GM23338 (cell line): ENCODE measurements around the gene GFER. TPM values are rescaled to one million over a fixed set of nuclear protein-coding genes. Genes with fewer than 3 reads are reported as not detected.

Experiments
- ATAC-seq: fragments of 200-7000 bp; cut with Tn5 transposase; 3 replicates; pipeline ENCODE4 v1.9.1; 2020
- DNase-seq: peaks from one replicate; pipeline ENCODE4 v3.0.0-alpha.2; 2015; ENCODE audit warnings: low spot score
- H2AFZ ChIP-seq: fragments of 200-600 bp; sonication (generic); 2 replicates; pipeline ENCODE4 v1.8.0; 2016; ENCODE audit warnings: antibody characterized with exemption, mild to moderate bottlenecking, moderate library complexity
- H3F3A ChIP-seq: fragments of 200-600 bp; sonication (generic); replicated peaks from 2 replicates; pipeline ENCODE4 v1.8.0; 2017; ENCODE audit warnings: antibody characterized with exemption, mixed run types, low read depth
- H3K27ac ChIP-seq: fragments of 200-600 bp; sonication (generic); 2 replicates; pipeline ENCODE4 v1.6.1; 2016; ENCODE audit warnings: low read depth
- H3K27me3 ChIP-seq: fragments of 200-600 bp; sonication (generic); 2 replicates; pipeline ENCODE4 v1.8.0; 2016; ENCODE audit warnings: mild to moderate bottlenecking, mixed run types, moderate library complexity; ENCODE audit not compliant: insufficient read depth
- H3K36me3 ChIP-seq: fragments of 200-600 bp; sonication (generic); 2 replicates; pipeline ENCODE4 v1.8.0; 2016; ENCODE audit warnings: mild to moderate bottlenecking; ENCODE audit not compliant: insufficient read depth
- H3K4me1 ChIP-seq: fragments of 200-600 bp; sonication (generic); 2 replicates; pipeline ENCODE4 v1.8.0; 2016; ENCODE audit warnings: mild to moderate bottlenecking, moderate library complexity; ENCODE audit not compliant: insufficient read depth
- H3K4me2 ChIP-seq: fragments of 200-600 bp; sonication (generic); 2 replicates; pipeline ENCODE4 v1.7.1; 2017; ENCODE audit warnings: mixed run types
- H3K4me3 ChIP-seq: fragments of 200-600 bp; sonication (generic); 2 replicates; pipeline ENCODE4 v1.6.1; 2016; ENCODE audit warnings: mixed run types
- H3K79me2 ChIP-seq: fragments of 200-600 bp; sonication (generic); replicated peaks from 2 replicates; pipeline ENCODE4 v1.8.0; 2017; ENCODE audit warnings: mild to moderate bottlenecking; ENCODE audit not compliant: insufficient read depth
- H3K9me2 ChIP-seq: fragments of 200-600 bp; sonication (generic); 2 replicates; pipeline ENCODE4 v1.8.0; 2017; ENCODE audit not compliant: insufficient read depth
- H4K20me1 ChIP-seq: fragments of 200-600 bp; sonication (generic); replicated peaks from 2 replicates; pipeline ENCODE4 v1.8.0; 2017; ENCODE audit warnings: mild to moderate bottlenecking; ENCODE audit not compliant: insufficient read depth
- H3K27ac Mint-ChIP-seq: 2 replicates; pipeline ENCODE4 v1.8.0; 2020; ENCODE audit warnings: inconsistent platforms, mild to moderate bottlenecking, moderate library complexity, mixed read lengths
- H3K27me3 Mint-ChIP-seq: 3 replicates; pipeline ENCODE4 v1.8.0; 2022; ENCODE audit warnings: low read depth, mild to moderate bottlenecking, moderate library complexity, mixed read lengths, inconsistent platforms; ENCODE audit not compliant: insufficient read depth, poor library complexity
- H3K36me3 Mint-ChIP-seq: 3 replicates; pipeline ENCODE4 v1.8.0; 2021; ENCODE audit warnings: low read depth, mild to moderate bottlenecking, inconsistent platforms, moderate library complexity, mixed read lengths
- H3K4me1 Mint-ChIP-seq: 3 replicates; pipeline ENCODE4 v1.8.0; 2020; ENCODE audit warnings: mild to moderate bottlenecking, inconsistent platforms, mixed read lengths
- H3K4me3 Mint-ChIP-seq: 3 replicates; pipeline ENCODE4 v1.8.0; 2021; ENCODE audit warnings: moderate library complexity, mild to moderate bottlenecking, inconsistent platforms, mixed read lengths
- H3K9me3 Mint-ChIP-seq: 3 replicates; pipeline ENCODE4 v1.8.0; 2020; ENCODE audit warnings: moderate library complexity, mild to moderate bottlenecking, inconsistent platforms, mixed read lengths
- EZH2phosphoT487 ChIP-seq: fragments of 200-600 bp; sonication (generic); IDR thresholded peaks from one replicate; pipeline ENCODE4 v1.8.1; 2018; ENCODE audit warnings: antibody characterized with exemption; ENCODE audit not compliant: unreplicated experiment
- ZNF331 ChIP-seq: fragments of 250-450 bp; sonication (Bioruptor Pico); IDR thresholded peaks from 2 replicates; pipeline ENCODE4 v1.5.0; 2020; ENCODE audit warnings: low read depth, mild to moderate bottlenecking, moderate library complexity
- polyA plus RNA-seq: library from polyadenylated mRNA; unstranded; fragments of >200 nt; fragmentation: Nextera tagmentation; extraction: Ambion mirVana; gene quantifications from 2 replicates; pipeline ENCODE4 v1.2.1, GENCODE V29; 2016
- total RNA-seq: library from RNA; depleted of rRNA; stranded (reverse); fragments of >200 nt; shearing (Covaris generic); gene quantifications from 2 replicates; pipeline ENCODE4 v1.2.3, GENCODE V29; 2014
- TF ChIP-seq, protein P1 (sequence below): fragments of 250-450 bp; sonication (Bioruptor Pico); IDR thresholded peaks from 2 replicates; pipeline ENCODE4 v1.5.0; 2020; ENCODE audit warnings: mild to moderate bottlenecking, moderate library complexity

GFER gene
- total and polyA plus RNA-seq, 2 experiments from 2014 or later = 40.1 to 64.5 TPM

DNA sequence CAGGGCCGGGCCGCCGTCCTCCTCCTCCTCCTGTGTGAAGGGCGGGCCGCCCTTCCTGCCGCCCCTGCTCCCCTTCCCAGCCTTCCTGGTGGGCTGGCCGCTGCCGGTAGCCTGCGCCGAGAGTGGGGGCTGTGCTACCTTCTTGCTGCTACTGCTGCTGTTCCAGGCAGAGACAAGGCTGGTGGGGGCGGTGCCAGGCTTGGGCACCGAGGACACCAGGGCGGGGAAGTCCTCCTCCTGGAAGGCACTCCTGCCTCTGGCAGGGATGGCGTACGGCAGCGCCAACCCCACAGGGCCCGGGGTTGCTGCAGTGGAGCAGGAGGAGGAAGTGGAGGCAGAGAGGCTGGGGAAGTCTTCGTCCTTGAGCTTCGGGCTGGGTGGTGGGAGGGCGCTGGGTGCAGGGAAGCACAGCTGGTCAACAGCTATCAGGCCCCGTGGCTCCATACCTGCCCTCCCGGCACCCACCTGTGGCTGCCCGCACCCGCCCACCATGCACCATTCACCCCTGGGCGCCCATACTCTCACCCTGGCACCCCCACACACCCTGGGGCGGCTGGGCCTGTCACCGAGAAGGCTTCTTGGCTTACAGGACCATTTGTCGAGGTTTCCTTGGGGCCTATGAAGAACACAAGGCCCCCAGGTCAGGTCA, 16.0 kb downstream of the GFER start:
- DNase-seq (no peak), ATAC-seq (no peak)
- H2AFZ ChIP-seq = no peak overlapping the region
- peaks cover 6% of the 10 kb centered on the region; the same call in 1 of the 2 replicates for H3K79me2 ChIP-seq
- H3K36me3 Mint-ChIP-seq = peaks cover 31% of the 10 kb centered on the region
- no peak overlapping the region for H3K4me3 Mint-ChIP-seq
- no peak overlapping the region for H3K4me2 ChIP-seq
- H3K4me1 Mint-ChIP-seq = peaks cover 7% of the 10 kb centered on the region
- H3F3A ChIP-seq = peaks cover 24% of the 10 kb centered on the region; the same call in 1 of the 2 replicates
- H3K4me1 ChIP-seq = peaks cover 8% of the 10 kb centered on the region; the same call in 1 of the 2 replicates
- H3K9me3 Mint-ChIP-seq = no peaks in the 10 kb centered on the region
- peaks cover 4% of the 10 kb centered on the region for H3K27me3 Mint-ChIP-seq
- no peaks in the 10 kb centered on the region for H3K27me3 ChIP-seq
- TF ChIP-seq ZNF331 (CRISPR knock-in tag) = no peak
- H3K36me3 ChIP-seq = no peaks in the 10 kb centered on the region; the same call in 1 of the 2 replicates
- no peaks in the 10 kb centered on the region for H3K9me2 ChIP-seq
- H3K27ac ChIP-seq = no peak overlapping the region
- no peak overlapping the region for H3K27ac Mint-ChIP-seq
- no peak overlapping the region for H3K4me3 ChIP-seq
- H4K20me1 ChIP-seq = peaks cover 7% of the 10 kb centered on the region

DNA sequence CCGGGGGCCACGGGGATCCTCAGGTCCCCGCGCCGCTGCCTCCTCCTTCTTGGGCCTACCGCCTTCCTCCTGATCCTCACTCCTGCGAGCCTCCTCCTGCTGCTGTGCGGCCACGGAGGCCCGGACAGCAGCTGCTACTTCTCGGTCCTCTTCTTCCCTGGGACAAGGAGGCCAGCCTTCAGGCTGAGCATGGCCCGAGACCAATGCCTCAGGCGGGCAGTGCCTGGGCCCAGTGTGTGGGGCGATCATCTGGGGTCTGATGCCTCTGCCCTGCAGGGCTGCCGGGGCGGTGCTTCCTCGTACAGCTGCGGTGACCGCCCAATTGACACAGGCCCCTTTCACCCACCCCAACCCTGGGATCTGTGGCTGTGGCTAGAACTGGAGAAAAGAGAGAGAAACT, 17.0 kb downstream of the GFER start:
- no peaks in the 10 kb centered on the region; the same call in 1 of the 2 replicates for H3K36me3 ChIP-seq
- Mint-ChIP-seq H3K27me3 (peaks cover 4% of the 10 kb centered on the region), H3K4me3 (no peak overlapping the region), H3K4me1 (peaks cover 9% of the 10 kb centered on the region), H3K36me3 (peaks cover 27% of the 10 kb centered on the region), H3K9me3 (no peaks in the 10 kb centered on the region), H3K27ac (no peak overlapping the region)
- ATAC-seq = no peak
- no peak overlapping the region for H3K4me2 ChIP-seq
- H3K4me3 ChIP-seq = no peak overlapping the region
- TF ChIP-seq EZH2phosphoT487 = no peak
- TF ChIP-seq, protein P1, sequence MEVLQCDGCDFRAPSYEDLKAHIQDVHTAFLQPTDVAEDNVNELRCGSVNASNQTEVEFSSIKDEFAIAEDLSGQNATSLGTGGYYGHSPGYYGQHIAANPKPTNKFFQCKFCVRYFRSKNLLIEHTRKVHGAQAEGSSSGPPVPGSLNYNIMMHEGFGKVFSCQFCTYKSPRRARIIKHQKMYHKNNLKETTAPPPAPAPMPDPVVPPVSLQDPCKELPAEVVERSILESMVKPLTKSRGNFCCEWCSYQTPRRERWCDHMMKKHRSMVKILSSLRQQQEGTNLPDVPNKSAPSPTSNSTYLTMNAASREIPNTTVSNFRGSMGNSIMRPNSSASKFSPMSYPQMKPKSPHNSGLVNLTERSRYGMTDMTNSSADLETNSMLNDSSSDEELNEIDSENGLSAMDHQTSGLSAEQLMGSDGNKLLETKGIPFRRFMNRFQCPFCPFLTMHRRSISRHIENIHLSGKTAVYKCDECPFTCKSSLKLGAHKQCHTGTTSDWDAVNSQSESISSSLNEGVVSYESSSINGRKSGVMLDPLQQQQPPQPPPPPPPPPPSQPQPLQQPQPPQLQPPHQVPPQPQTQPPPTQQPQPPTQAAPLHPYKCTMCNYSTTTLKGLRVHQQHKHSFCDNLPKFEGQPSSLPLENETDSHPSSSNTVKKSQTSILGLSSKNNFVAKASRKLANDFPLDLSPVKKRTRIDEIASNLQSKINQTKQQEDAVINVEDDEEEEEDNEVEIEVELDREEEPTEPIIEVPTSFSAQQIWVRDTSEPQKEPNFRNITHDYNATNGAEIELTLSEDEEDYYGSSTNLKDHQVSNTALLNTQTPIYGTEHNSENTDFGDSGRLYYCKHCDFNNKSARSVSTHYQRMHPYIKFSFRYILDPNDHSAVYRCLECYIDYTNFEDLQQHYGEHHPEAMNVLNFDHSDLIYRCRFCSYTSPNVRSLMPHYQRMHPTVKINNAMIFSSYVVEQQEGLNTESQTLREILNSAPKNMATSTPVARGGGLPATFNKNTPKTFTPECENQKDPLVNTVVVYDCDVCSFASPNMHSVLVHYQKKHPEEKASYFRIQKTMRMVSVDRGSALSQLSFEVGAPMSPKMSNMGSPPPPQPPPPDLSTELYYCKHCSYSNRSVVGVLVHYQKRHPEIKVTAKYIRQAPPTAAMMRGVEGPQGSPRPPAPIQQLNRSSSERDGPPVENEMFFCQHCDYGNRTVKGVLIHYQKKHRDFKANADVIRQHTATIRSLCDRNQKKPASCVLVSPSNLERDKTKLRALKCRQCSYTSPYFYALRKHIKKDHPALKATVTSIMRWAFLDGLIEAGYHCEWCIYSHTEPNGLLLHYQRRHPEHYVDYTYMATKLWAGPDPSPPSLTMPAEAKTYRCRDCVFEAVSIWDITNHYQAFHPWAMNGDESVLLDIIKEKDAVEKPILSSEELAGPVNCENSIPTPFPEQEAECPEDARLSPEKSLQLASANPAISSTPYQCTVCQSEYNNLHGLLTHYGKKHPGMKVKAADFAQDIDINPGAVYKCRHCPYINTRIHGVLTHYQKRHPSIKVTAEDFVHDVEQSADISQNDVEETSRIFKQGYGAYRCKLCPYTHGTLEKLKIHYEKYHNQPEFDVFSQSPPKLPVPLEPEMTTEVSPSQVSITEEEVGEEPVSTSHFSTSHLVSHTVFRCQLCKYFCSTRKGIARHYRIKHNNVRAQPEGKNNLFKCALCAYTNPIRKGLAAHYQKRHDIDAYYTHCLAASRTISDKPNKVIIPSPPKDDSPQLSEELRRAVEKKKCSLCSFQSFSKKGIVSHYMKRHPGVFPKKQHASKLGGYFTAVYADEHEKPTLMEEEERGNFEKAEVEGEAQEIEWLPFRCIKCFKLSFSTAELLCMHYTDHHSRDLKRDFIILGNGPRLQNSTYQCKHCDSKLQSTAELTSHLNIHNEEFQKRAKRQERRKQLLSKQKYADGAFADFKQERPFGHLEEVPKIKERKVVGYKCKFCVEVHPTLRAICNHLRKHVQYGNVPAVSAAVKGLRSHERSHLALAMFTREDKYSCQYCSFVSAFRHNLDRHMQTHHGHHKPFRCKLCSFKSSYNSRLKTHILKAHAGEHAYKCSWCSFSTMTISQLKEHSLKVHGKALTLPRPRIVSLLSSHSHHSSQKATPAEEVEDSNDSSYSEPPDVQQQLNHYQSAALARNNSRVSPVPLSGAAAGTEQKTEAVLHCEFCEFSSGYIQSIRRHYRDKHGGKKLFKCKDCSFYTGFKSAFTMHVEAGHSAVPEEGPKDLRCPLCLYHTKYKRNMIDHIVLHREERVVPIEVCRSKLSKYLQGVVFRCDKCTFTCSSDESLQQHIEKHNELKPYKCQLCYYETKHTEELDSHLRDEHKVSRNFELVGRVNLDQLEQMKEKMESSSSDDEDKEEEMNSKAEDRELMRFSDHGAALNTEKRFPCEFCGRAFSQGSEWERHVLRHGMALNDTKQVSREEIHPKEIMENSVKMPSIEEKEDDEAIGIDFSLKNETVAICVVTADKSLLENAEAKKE (CRISPR knock-in tag) = no peak
- H3K79me2 ChIP-seq = peaks cover 9% of the 10 kb centered on the region; the same call in 1 of the 2 replicates
- H2AFZ ChIP-seq = no peak overlapping the region
- peaks cover 13% of the 10 kb centered on the region for H4K20me1 ChIP-seq
- H3K27ac ChIP-seq = no peak overlapping the region
- peaks cover 22% of the 10 kb centered on the region; the same call in 1 of the 2 replicates for H3F3A ChIP-seq
- peaks cover 8% of the 10 kb centered on the region; the same call in 1 of the 2 replicates for H3K4me1 ChIP-seq
- DNase-seq = no peak
- H3K9me2 ChIP-seq = no peaks in the 10 kb centered on the region
- H3K27me3 ChIP-seq = no peaks in the 10 kb centered on the region
